K562 (cell line): Measurements from ENCODE around the gene SLC7A9. TPM values are rescaled to one million over a fixed set of nuclear protein-coding genes. Genes with fewer than 3 reads are reported as not detected.

ENCODE experiments used
- ATAC-seq: fragments of 200-7000 bp; cut with Tn5 transposase; 3 replicates; pipeline ENCODE4 v1.9.1; 2020; ENCODE audit warnings: moderate library complexity
- BruUV-seq: library from RNA; stranded (reverse); fragments of 400-500 nt; replicated peaks from 2 replicates; lab custom pipeline; 2021; lab: Mats Ljungman, UMichigan
- CTCF ChIA-PET: fragments of 300-600 bp; formaldehyde crosslinking; extraction: SDS; loops from one replicate; lab custom pipeline; 2021; ENCODE audit warnings: low intra/inter-chr PET ratio; lab: Yijun Ruan, JAX
- POLR2A ChIA-PET: fragments of 300-600, 350-650 bp; sonication (Branson Sonifier 250); formaldehyde crosslinking; extraction: SDS; loops from one replicate; lab custom pipeline; 2021; ENCODE audit warnings: antibody characterized with exemption, inconsistent platforms; lab: Yijun Ruan, JAX
- DNase-seq, 4 experiments: peaks; one replicate each; pipeline versions ENCODE4 v3.0.0 to v3.0.0-alpha.2; 2011 to 2018; ENCODE audit warnings: low spot score in 3 of 4, mixed read lengths in 3 of 4; ENCODE audit errors: extremely low read depth in 1 of 4
- FAIRE-seq: peaks from 2 replicates; lab custom pipeline; 2011; peaks lifted over from hg19 to GRCh38; lab: Jason Lieb, UNC
- H2AFZ ChIP-seq: 2 replicates; pipeline ENCODE4 v1.6.0; 2011; ENCODE audit warnings: low read depth, low read length, control low read depth, inconsistent platforms
- H3K27ac ChIP-seq: fragments of 200-600 bp; 3 replicates; pipeline ENCODE4 v1.8.0; 2011; ENCODE audit warnings: low read depth, mild to moderate bottlenecking, control low read depth, inconsistent platforms, low read length, moderate library complexity, mixed read lengths; ENCODE audit errors: extremely low read depth
- H3K27me3 ChIP-seq, 2 experiments: fragments of 300-600 bp in 1 of 2; 2 replicates in 1 of 2; 3 replicates in 1 of 2; pipeline versions ENCODE4 v1.6.0 to v1.8.0; 2011; ENCODE audit warnings: inconsistent platforms in 2 of 2, low read length in 2 of 2, mild to moderate bottlenecking in 1 of 2, mixed read lengths in 1 of 2, moderate library complexity in 1 of 2; ENCODE audit not compliant: control insufficient read depth in 2 of 2, insufficient read depth in 2 of 2
- H3K36me3 ChIP-seq: fragments of 300-600 bp; 3 replicates; pipeline ENCODE4 v1.8.0; 2011; ENCODE audit warnings: mild to moderate bottlenecking, low read length, inconsistent platforms; ENCODE audit not compliant: control insufficient read depth, insufficient read depth
- H3K4me1 ChIP-seq, 2 experiments: fragments of 200-600 bp in 1 of 2; replicated peaks in 1 of 2; 2 replicates in 1 of 2; 3 replicates in 1 of 2; pipeline versions ENCODE4 v1.5.1 to v1.8.0; 2011; ENCODE audit warnings: inconsistent platforms in 2 of 2, low read length in 2 of 2, mild to moderate bottlenecking in 1 of 2, mixed read lengths in 1 of 2, moderate library complexity in 1 of 2; ENCODE audit not compliant: control insufficient read depth in 2 of 2, insufficient read depth in 2 of 2
- H3K4me2 ChIP-seq: 2 replicates; pipeline ENCODE4 v1.6.1; 2011; ENCODE audit warnings: low read length, control low read depth, inconsistent platforms, mixed read lengths; ENCODE audit not compliant: insufficient read depth
- H3K4me3 ChIP-seq: fragments of 200-600 bp; sonication (generic), shearing (Covaris generic); 2 replicates; pipeline ENCODE4 v1.5.1; 2016; ENCODE audit warnings: control low read depth, inconsistent platforms
- H3K79me2 ChIP-seq: fragments of 200-600 bp; 3 replicates; pipeline ENCODE4 v1.8.0; 2011; ENCODE audit warnings: low read length, inconsistent platforms; ENCODE audit not compliant: control insufficient read depth, insufficient read depth
- H3K9ac ChIP-seq, 2 experiments: 2 replicates each; pipeline versions ENCODE4 v1.6.0 to v1.6.1; 2011; ENCODE audit warnings: low read depth in 2 of 2, low read length in 2 of 2, control low read depth in 1 of 2, inconsistent platforms in 1 of 2, mild to moderate bottlenecking in 1 of 2, mixed read lengths in 1 of 2; ENCODE audit not compliant: insufficient read depth in 1 of 2
- H3K9me1 ChIP-seq: one replicate; pipeline ENCODE4 v1.6.0; 2011; ENCODE audit warnings: inconsistent platforms, mild to moderate bottlenecking, low read length, moderate library complexity; ENCODE audit not compliant: control insufficient read depth, insufficient read depth
- H3K9me3 ChIP-seq: replicated peaks from 2 replicates; pipeline ENCODE4 v1.5.1; 2011; ENCODE audit warnings: low read depth, low read length, inconsistent platforms; ENCODE audit not compliant: control insufficient read depth, insufficient read depth
- H4K20me1 ChIP-seq: replicated peaks from 2 replicates; pipeline ENCODE4 v1.6.1; 2011; ENCODE audit warnings: low read length, inconsistent platforms, mixed read lengths; ENCODE audit not compliant: control insufficient read depth, insufficient read depth
- ELK3 ChIP-seq: fragments of 450-650 bp; formaldehyde crosslinking; IDR thresholded peaks from 2 replicates; pipeline ENCODE4 v1.4.0; 2020; ENCODE audit warnings: mild to moderate bottlenecking
- FOSL1 ChIP-seq: fragments of 200-800 bp; sonication (Bioruptor generic); conservative IDR thresholded peaks from 2 replicates; pipeline ENCODE4 v1.6.1; 2016; ENCODE audit warnings: missing genetic modification characterization, missing compliant biosample characterization
- FOXK2 ChIP-seq, 2 experiments: fragments of 450-650 bp; IDR thresholded peaks in 1 of 2; conservative IDR thresholded peaks in 1 of 2; 2 replicates each; pipeline ENCODE4 v1.6.1; 2016; ENCODE audit warnings: low read depth in 2 of 2, mild to moderate bottlenecking in 1 of 2
- GTF2E2 ChIP-seq: fragments of 200-800 bp; sonication (Bioruptor generic); IDR thresholded peaks from 2 replicates; pipeline ENCODE4 v1.6.1; 2016; ENCODE audit warnings: missing genetic modification characterization, missing compliant biosample characterization
- NFRKB ChIP-seq: fragments of 450-650 bp; IDR thresholded peaks from 2 replicates; pipeline ENCODE4 v1.6.1; 2016; ENCODE audit warnings: low read depth
- PBX2 ChIP-seq, 2 experiments: IDR thresholded peaks in 1 of 2; conservative IDR thresholded peaks in 1 of 2; 2 replicates each; pipeline ENCODE4 v1.6.1; 2016; ENCODE audit warnings: low read depth in 2 of 2, mild to moderate bottlenecking in 1 of 2, missing compliant biosample characterization in 1 of 2, missing genetic modification characterization in 1 of 2, moderate library complexity in 1 of 2
- REST ChIP-seq, 2 experiments: fragments of 450-650 bp; formaldehyde crosslinking in 1 of 2; IDR thresholded peaks; 2 replicates each; pipeline versions ENCODE4 v1.4.0 to v1.6.1; 2014 to 2020; ENCODE audit warnings: mild to moderate bottlenecking in 2 of 2, borderline replicate concordance in 1 of 2, low read depth in 1 of 2
- ZKSCAN3 ChIP-seq: fragments of 250-450 bp; sonication (Bioruptor Pico); IDR thresholded peaks from 2 replicates; pipeline ENCODE4 v1.4.0; 2020
- WGBS: fragments of 100-300 bp; shearing (Covaris generic); methylation state at CpG from one replicate; pipeline ENCODE4 v1.1.6; 2016; ENCODE audit warnings: low coverage, mixed read lengths; ENCODE audit not compliant: insufficient coverage; ENCODE audit errors: missing lambda C conversion rate; 5-methylcytosine and 5-hydroxymethylcytosine counted together
- in situ Hi-C: fragments of 300-500 bp; cut with MboI; formaldehyde crosslinking; loops from 4 replicates; pipeline ENCODE4 v1.15.0; 2018; ENCODE audit warnings: inconsistent platforms, mixed read lengths
- intact Hi-C: fragments of 100-400 bp; cut with micrococcal nuclease; formaldehyde crosslinking; loops from 2 replicates; pipeline ENCODE4 v1.14.2; 2022
- polyA plus RNA-seq, 8 experiments: library from polyadenylated mRNA; depleted of rRNA in 4 of 8; stranded (reverse) in 5 of 8; unstranded in 3 of 8; fragments of >200 nt; fragmentation: Nextera tagmentation in 2 of 8; fragmentation: Illumina TruSeq in 1 of 8; extraction: Ambion mirVana in 2 of 8; extraction: Trizol in 1 of 8; gene quantifications; 2 replicates each; pipeline versions ENCODE4 v1.2.1 to v1.2.3, GENCODE V29; 2011 to 2014; ENCODE audit warnings: inconsistent platforms in 1 of 8, missing spikeins in 1 of 8
- total RNA-seq, 7 experiments: library from RNA; depleted of rRNA in 6 of 7; stranded (reverse); fragments of >200 nt in 6 of 7; fragmentation: Illumina TruSeq in 2 of 7; extraction: Trizol in 2 of 7; gene quantifications; 2 replicates each; pipeline versions ENCODE4 v1.2.1 to v1.2.3, GENCODE V29; 2011 to 2021; ENCODE audit warnings: low replicate concordance in 1 of 7

The SLC7A9 gene
- total and polyA plus RNA-seq, 9 of the 15 experiments (the other 6 are each of a cell fraction or from before 2014, with no cell fraction given): not detected

- TF ChIP-seq PBX2 (CRISPR knock-in tag; IDR thresholded peaks at IDR 0.05; ENCODE audit: low read depth): no peak
- no peak for TF ChIP-seq PBX2 (tag; conservative IDR thresholded peaks at IDR 0.05; ENCODE audit: low read depth)
- TF ChIP-seq FOXK2 (conservative IDR thresholded peaks at IDR 0.05 in 1 of 2, IDR thresholded peaks at IDR 0.05 in 1 of 2; ENCODE audit: low read depth in 2 of 2): no peak
Measured at GRCh38 chr19:32858559-32858958, 11.0 kb downstream of the SLC7A9 start (continued).

- no TSS peak for BruUV-seq
- no peak for FAIRE-seq
- H3K79me2 ChIP-seq: no peaks in the 10 kb centered on the region
- H3K27me3 ChIP-seq: peaks cover 10 to 38% of the 10 kb centered on the region in 2 experiments; a peak in 4 of 5 replicates
- intact Hi-C loops (no loop called here), in situ Hi-C loops (no loop called here)
- no peaks in the 10 kb centered on the region for H3K9me3 ChIP-seq
- H4K20me1 ChIP-seq: no peaks in the 10 kb centered on the region
- no peaks in the 10 kb centered on the region for H3K9me1 ChIP-seq
- H3K4me3 ChIP-seq: no peak overlapping the region
- no peaks in the 10 kb centered on the region for H3K36me3 ChIP-seq
- no peak overlapping the region for H2AFZ ChIP-seq
- DNase-seq: no peak
- 2% methylated on average over 13 of the region's 13 CpGs for WGBS
- ATAC-seq: no peak
- H3K4me2 ChIP-seq: no peak overlapping the region
- ChIA-PET CTCF (no interaction called here), POLR2A (interaction anchor here (0.9 kb wide), 1 partner anchor 38 kb away, joined by 3 read pairs; no protein-coding TSS in a partner anchor)
- no peak overlapping the region for H3K27ac ChIP-seq
- peaks cover 0 to 6% of the 10 kb centered on the region in 2 experiments; a peak in 1 of 5 replicates for H3K4me1 ChIP-seq
- H3K9ac ChIP-seq: no peak overlapping the region
- TF ChIP-seq ZKSCAN3: no peak
- no peak for TF ChIP-seq GTF2E2 (tag)
- TF ChIP-seq REST (IDR thresholded peaks at IDR 0.05; ENCODE audit: borderline replicate concordance): no peak
- TF ChIP-seq REST (CRISPR knock-in tag; IDR thresholded peaks at IDR 0.05; ENCODE audit: low read depth): no peak
- no peak for TF ChIP-seq ELK3 (CRISPR knock-in tag)
- no peak for TF ChIP-seq NFRKB
- TF ChIP-seq FOSL1 (tag): no peak
Measured at GRCh38 chr19:32858155-32858554, 11.4 kb downstream of the SLC7A9 start.
